Measurements from ENCODE around the gene OR2A14.
"Not testable (repeated sequence)": the region's sequence is repeated elsewhere in the genome, so short reads cannot be mapped to it uniquely, and the experiment has no call there.

The OR2A14 gene

GRCh38 chr7:144164784-144165183 is 41.8 kb downstream of the OR2A14 start:
- DNase-seq = no peak

GRCh38 chr7:144171594-144172350 is 48.8 kb downstream of the OR2A14 start:
- not testable (repeated sequence) for DNase-seq

GRCh38 chr7:144174613-144175012 is 51.6 kb downstream of the OR2A14 start:
- no peak for DNase-seq

GRCh38 chr7:144178380-144179164 is 55.6 kb downstream of the OR2A14 start:
- DNase-seq = peak; percentile 1

- DNase-seq = not testable (repeated sequence)
These were observed 56.1 kb downstream of the OR2A14 start for GRCh38 chr7:144179165-144179479.
